OCI-LY3 (cell line): ENCODE measurements around the gene FYB1.

Source experiments
- CTCF ChIP-seq: fragments of 200-600, 300-600 bp; sonication (generic); IDR thresholded peaks from 2 replicates; pipeline ENCODE4 v1.5.1; 2014; ENCODE audit warnings: antibody characterized with exemption, low read length, low read depth
- EZH2phosphoT487 ChIP-seq: fragments of 200-600 bp; shearing (Covaris generic); IDR thresholded peaks from 2 replicates; pipeline ENCODE4 v1.6.1; 2018; ENCODE audit warnings: antibody characterized with exemption, mixed run types, low read depth

DNA sequence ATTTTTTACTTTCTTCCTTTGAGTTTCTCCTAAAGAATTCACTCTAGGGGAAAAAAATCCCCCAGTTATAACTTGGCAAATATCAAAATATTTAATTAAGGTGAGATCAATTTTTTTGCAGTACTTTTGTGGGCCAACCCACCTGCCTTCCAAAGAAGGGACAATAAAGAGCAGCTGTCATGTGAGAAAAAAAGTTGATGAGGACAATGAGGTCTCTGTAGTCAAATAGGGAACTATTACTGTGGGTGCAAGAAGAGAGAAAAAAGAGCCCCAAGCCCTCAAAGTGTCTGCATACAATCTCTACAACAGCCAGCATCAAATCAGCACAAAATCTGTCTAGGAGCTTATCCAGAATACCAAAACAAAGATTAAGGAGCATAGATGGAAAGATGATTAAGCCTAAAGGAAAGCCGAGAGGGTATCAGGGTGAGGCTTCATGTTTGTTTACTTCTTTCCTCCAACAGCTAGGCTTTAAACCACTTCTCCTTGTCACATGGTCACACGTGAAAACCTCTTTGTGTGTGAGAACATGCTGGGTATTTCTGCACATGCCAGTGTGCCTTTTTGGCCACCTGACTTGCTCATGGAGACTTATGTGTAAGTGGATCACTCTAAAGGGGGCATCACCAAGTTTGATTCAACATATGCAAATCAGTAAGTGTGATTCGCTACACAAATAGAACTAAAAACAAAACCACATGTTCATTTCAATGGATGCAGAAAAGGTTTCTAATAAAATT, 19.2 kb upstream of the FYB1 start:
- TF ChIP-seq CTCF (no peak), EZH2phosphoT487 (no peak)
